IMR-90 (cell line): Measurements from ENCODE around the gene HDAC8. TPM values are rescaled to one million over a fixed set of nuclear protein-coding genes. Genes with fewer than 3 reads are reported as not detected.

Experiments used
- ATAC-seq: fragments of 200-7000 bp; cut with Tn5 transposase; 2 replicates; pipeline ENCODE4 v1.9.1; 2020; ENCODE audit warnings: low read depth, mild to moderate bottlenecking, moderate library complexity
- BruUV-seq: library from RNA; stranded (reverse); fragments of 400-500 nt; replicated peaks from 2 replicates; lab custom pipeline; 2021; lab: Mats Ljungman, UMichigan
- CTCF ChIA-PET: fragments of 300-600 bp; formaldehyde crosslinking; extraction: SDS; loops from one replicate; lab custom pipeline; 2021; ENCODE audit warnings: antibody characterized with exemption; lab: Yijun Ruan, JAX
- POLR2A ChIA-PET: fragments of 300-600 bp; sonication (Branson Sonifier 250); formaldehyde crosslinking; loops from one replicate; lab custom pipeline; 2022; ENCODE audit warnings: antibody characterized with exemption; ENCODE audit not compliant: unreplicated experiment; lab: Charles Lee
- DNase-seq: peaks from one replicate; pipeline ENCODE4 v3.0.0; 2013
- H2AFZ ChIP-seq: replicated peaks from 2 replicates; pipeline ENCODE3; 2013; ENCODE audit warnings: low read length, mild to moderate bottlenecking; ENCODE audit not compliant: poor library complexity
- H2AK5ac ChIP-seq: 2 replicates; pipeline ENCODE4 v1.6.1; 2013; ENCODE audit warnings: low read depth, low read length, inconsistent platforms
- H2AK9ac ChIP-seq: replicated peaks from 2 replicates; pipeline ENCODE3; 2013; ENCODE audit warnings: mild to moderate bottlenecking, low read depth, low read length, moderate library complexity; ENCODE audit not compliant: poor library complexity
- H2BK120ac ChIP-seq: 2 replicates; pipeline ENCODE4 v1.6.1; 2013; ENCODE audit warnings: low read depth, low read length, inconsistent platforms
- H2BK15ac ChIP-seq: 3 replicates; pipeline ENCODE4 v1.6.1; 2013; ENCODE audit warnings: low read depth, low read length, inconsistent platforms
- H2BK20ac ChIP-seq: 2 replicates; pipeline ENCODE4 v1.6.1; 2013; ENCODE audit warnings: low read depth, mild to moderate bottlenecking, inconsistent platforms, low read length, moderate library complexity
- H2BK5ac ChIP-seq: 2 replicates; pipeline ENCODE4 v1.6.1; 2013; ENCODE audit warnings: mild to moderate bottlenecking, low read depth, low read length, inconsistent platforms; ENCODE audit not compliant: poor library complexity, severe bottlenecking
- H3K14ac ChIP-seq: replicated peaks from 2 replicates; pipeline ENCODE4 v1.6.1; 2013; ENCODE audit warnings: low read depth, low read length, inconsistent platforms
- H3K18ac ChIP-seq: 2 replicates; pipeline ENCODE4 v1.6.1; 2013; ENCODE audit warnings: low read depth, low read length, control low read depth
- H3K23ac ChIP-seq: 2 replicates; pipeline ENCODE4 v1.6.1; 2013; ENCODE audit warnings: low read depth, low read length, inconsistent platforms
- H3K27ac ChIP-seq: 2 replicates; pipeline ENCODE4 v1.5.1; 2013; ENCODE audit warnings: mild to moderate bottlenecking, control low read depth, low read length; ENCODE audit not compliant: insufficient read depth
- H3K27me3 ChIP-seq: 2 replicates; pipeline ENCODE4 v1.6.1; 2013; ENCODE audit warnings: low read length; ENCODE audit not compliant: control insufficient read depth, insufficient read depth
- H3K36me3 ChIP-seq: 2 replicates; pipeline ENCODE4 v1.6.1; 2013; ENCODE audit warnings: low read length, mixed read lengths; ENCODE audit not compliant: control insufficient read depth, insufficient read depth
- H3K4ac ChIP-seq: 2 replicates; pipeline ENCODE4 v1.6.1; 2013; ENCODE audit warnings: low read depth, low read length, inconsistent platforms
- H3K4me1 ChIP-seq: 2 replicates; pipeline ENCODE4 v1.6.1; 2013; ENCODE audit warnings: low read length, mixed read lengths; ENCODE audit not compliant: control insufficient read depth, insufficient read depth
- H3K4me2 ChIP-seq: 2 replicates; pipeline ENCODE4 v1.6.1; 2013; ENCODE audit warnings: low read depth, mild to moderate bottlenecking, control low read depth, low read length, moderate library complexity
- H3K4me3 ChIP-seq: 2 replicates; pipeline ENCODE4 v1.5.1; 2013; ENCODE audit warnings: low read depth, mild to moderate bottlenecking, control low read depth, low read length, moderate library complexity; ENCODE audit not compliant: insufficient read depth
- H3K56ac ChIP-seq: 2 replicates; pipeline ENCODE4 v1.6.1; 2013; ENCODE audit warnings: low read length, inconsistent platforms; ENCODE audit not compliant: insufficient read depth; ENCODE audit errors: extremely low read depth
- H3K79me1 ChIP-seq, 2 experiments: 2 replicates each; pipeline ENCODE4 v1.6.1; 2013; ENCODE audit warnings: low read length in 2 of 2, inconsistent platforms in 1 of 2, low read depth in 1 of 2
- H3K9ac ChIP-seq: 2 replicates; pipeline ENCODE4 v1.6.1; 2013; ENCODE audit warnings: low read depth, low read length, control low read depth
- H3K9me1 ChIP-seq: 2 replicates; pipeline ENCODE4 v1.6.1; 2013; ENCODE audit warnings: low read length, inconsistent platforms; ENCODE audit not compliant: insufficient read depth
- H3K9me3 ChIP-seq: 2 replicates; pipeline ENCODE4 v1.6.1; 2013; ENCODE audit warnings: low read length; ENCODE audit not compliant: control insufficient read depth, insufficient read depth
- H4K20me1 ChIP-seq: 2 replicates; pipeline ENCODE4 v1.6.1; 2013; ENCODE audit warnings: low read length, inconsistent platforms; ENCODE audit not compliant: insufficient read depth
- H4K5ac ChIP-seq: 2 replicates; pipeline ENCODE4 v1.6.1; 2013; ENCODE audit warnings: mild to moderate bottlenecking, low read depth, low read length, control low read depth
- H4K8ac ChIP-seq, 2 experiments: 2 replicates each; pipeline ENCODE4 v1.6.1; 2013; ENCODE audit warnings: low read depth in 2 of 2, low read length in 2 of 2, control low read depth in 1 of 2, inconsistent platforms in 1 of 2
- H4K91ac ChIP-seq: 2 replicates; pipeline ENCODE4 v1.6.1; 2013; ENCODE audit warnings: low read depth, low read length, inconsistent platforms; ENCODE audit not compliant: insufficient read depth
- BHLHE40 ChIP-seq: fragments of 150-350 bp; IDR thresholded peaks from 2 replicates; pipeline ENCODE4 v1.6.1; 2016; ENCODE audit warnings: mild to moderate bottlenecking, low read depth, low read length
- CEBPB ChIP-seq: IDR thresholded peaks from 2 replicates; pipeline ENCODE4 v1.6.1; 2012; ENCODE audit warnings: low read depth, low read length, improper control_type of control experiment
- CHD1 ChIP-seq: IDR thresholded peaks from 2 replicates; pipeline ENCODE4 v1.6.1; 2012; ENCODE audit warnings: low read depth, low read length, improper control_type of control experiment
- FOS ChIP-seq: fragments of 150-350 bp; IDR thresholded peaks from 2 replicates; pipeline ENCODE4 v1.6.1; 2016; ENCODE audit warnings: low read depth, low read length
- MAFK ChIP-seq: IDR thresholded peaks from 2 replicates; pipeline ENCODE4 v1.6.1; 2012; ENCODE audit warnings: low read depth, low read length, improper control_type of control experiment
- MAZ ChIP-seq: IDR thresholded peaks from 2 replicates; pipeline ENCODE4 v1.6.1; 2012; ENCODE audit warnings: low read depth, mild to moderate bottlenecking, low read length, improper control_type of control experiment, moderate library complexity, borderline replicate concordance
- MXI1 ChIP-seq: IDR thresholded peaks from 2 replicates; pipeline ENCODE4 v1.6.1; 2012; ENCODE audit warnings: low read depth, mild to moderate bottlenecking, low read length, moderate library complexity, borderline replicate concordance
- NFE2L2 ChIP-seq: fragments of 150-350 bp; IDR thresholded peaks from 2 replicates; pipeline ENCODE4 v1.6.1; 2016; ENCODE audit warnings: low read depth, mild to moderate bottlenecking, low read length
- POLR2A ChIP-seq: IDR thresholded peaks from 2 replicates; pipeline ENCODE4 v1.6.1; 2012; ENCODE audit warnings: mild to moderate bottlenecking, low read depth, low read length
- RAD21 ChIP-seq: IDR thresholded peaks from 2 replicates; pipeline ENCODE4 v1.6.1; 2012; ENCODE audit warnings: low read length, improper control_type of control experiment
- RCOR1 ChIP-seq: IDR thresholded peaks from 2 replicates; pipeline ENCODE4 v1.6.1; 2012; ENCODE audit warnings: mild to moderate bottlenecking, low read length, improper control_type of control experiment; ENCODE audit not compliant: insufficient replicate concordance
- SMC3 ChIP-seq: fragments of 150-350 bp; IDR thresholded peaks from 2 replicates; pipeline ENCODE4 v1.6.1; 2016; ENCODE audit warnings: low read depth, mild to moderate bottlenecking, antibody characterized with exemption, low read length, moderate library complexity
- USF2 ChIP-seq: fragments of 150-350 bp; IDR thresholded peaks from 2 replicates; pipeline ENCODE4 v1.6.1; 2017; ENCODE audit warnings: mild to moderate bottlenecking, antibody characterized with exemption, low read length, low read depth
- WGBS, 2 experiments: methylation state at CpG; one replicate each; pipeline versions ENCODE4 v1.1.5 to v1.1.7; 2013; ENCODE audit warnings: missing lambda C conversion rate in 2 of 2; ENCODE audit not compliant: insufficient read length in 1 of 2; ENCODE audit errors: extremely low coverage in 2 of 2; 5-methylcytosine and 5-hydroxymethylcytosine counted together
- dilution Hi-C: fragments of 300-500 bp; cut with HindIII; formaldehyde crosslinking; loops from one replicate; pipeline ENCODE4 v1.14.3; 2018; ENCODE audit warnings: low sequenced_read_pairs; ENCODE audit not compliant: unreplicated experiment
- in situ Hi-C: fragments of 300-500 bp; cut with MboI; formaldehyde crosslinking; loops from 3 replicates; pipeline ENCODE4 v1.14.3; 2019; ENCODE audit warnings: low sequenced_read_pairs, inconsistent platforms, mixed read lengths
- intact Hi-C: fragments of 100-400 bp; cut with micrococcal nuclease; formaldehyde crosslinking; loops from 2 replicates; pipeline ENCODE4 v1.10.0; 2022
- polyA plus RNA-seq, 3 experiments: library from polyadenylated mRNA; depleted of rRNA; stranded (reverse); fragments of >200 nt; gene quantifications; 2 replicates each; pipeline ENCODE4 v1.2.3, GENCODE V29; 2012; ENCODE audit warnings: low replicate concordance in 1 of 3
- total RNA-seq: library from RNA; depleted of rRNA; stranded (reverse); fragments of >200 nt; gene quantifications from 2 replicates; pipeline ENCODE4 v1.2.3, GENCODE V29; 2012
- TF ChIP-seq, protein P1 (sequence below): fragments of 150-350 bp; IDR thresholded peaks from 2 replicates; pipeline ENCODE4 v1.6.1; 2016; ENCODE audit warnings: low read depth, mild to moderate bottlenecking, low read length, moderate library complexity, borderline replicate concordance

Gene HDAC8
- total and polyA plus RNA-seq, 2 of the 4 experiments (the other 2 are of a cell fraction): 16.1 to 28.5 TPM

DNA sequence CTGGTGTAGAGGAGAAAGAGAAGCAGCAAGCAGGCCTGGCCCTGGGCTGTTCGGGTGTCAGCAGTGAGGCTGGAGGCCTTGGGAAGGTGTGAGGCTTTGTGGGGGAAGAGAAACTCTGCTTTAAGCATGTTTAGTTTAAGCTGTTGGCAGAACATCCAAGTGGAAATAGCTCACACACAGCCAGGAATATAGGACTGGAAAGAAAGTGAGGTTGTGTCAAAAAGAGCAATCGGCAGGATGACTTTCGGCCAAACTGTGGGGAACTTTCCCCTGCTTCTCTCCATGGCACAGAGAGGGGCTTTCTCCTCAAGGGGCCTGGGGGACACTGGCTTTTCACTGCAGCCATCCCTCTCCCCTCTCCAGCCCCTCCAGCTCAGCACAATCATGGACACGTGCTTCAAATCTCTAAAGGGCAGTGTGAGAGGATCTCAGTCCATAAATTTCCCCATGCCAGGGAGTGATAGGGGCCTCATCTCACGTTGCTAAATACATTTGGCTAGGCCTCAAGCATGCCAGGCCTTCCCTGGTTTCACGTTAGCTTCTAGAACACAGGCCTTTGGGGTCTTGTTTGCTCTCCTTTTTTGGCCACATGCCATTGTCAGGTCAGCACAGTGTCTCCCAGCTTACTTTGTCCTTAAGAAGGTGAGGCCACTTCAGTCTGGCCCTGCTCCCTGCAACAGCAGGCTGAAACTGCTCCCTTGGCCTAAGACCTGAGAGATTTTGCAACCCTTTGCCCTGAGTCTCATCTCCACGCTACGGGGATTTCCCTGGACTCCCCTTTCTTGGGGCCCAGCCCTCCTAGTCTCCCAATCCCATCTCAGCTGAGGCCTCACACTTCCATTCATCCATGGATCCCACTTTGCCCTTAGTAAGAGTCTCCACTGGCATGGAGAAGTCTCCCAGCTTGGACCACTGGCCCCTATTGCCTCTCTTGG lies 258.7 kb downstream of the HDAC8 start (continued):
- no peak for TF ChIP-seq MXI1

DNA sequence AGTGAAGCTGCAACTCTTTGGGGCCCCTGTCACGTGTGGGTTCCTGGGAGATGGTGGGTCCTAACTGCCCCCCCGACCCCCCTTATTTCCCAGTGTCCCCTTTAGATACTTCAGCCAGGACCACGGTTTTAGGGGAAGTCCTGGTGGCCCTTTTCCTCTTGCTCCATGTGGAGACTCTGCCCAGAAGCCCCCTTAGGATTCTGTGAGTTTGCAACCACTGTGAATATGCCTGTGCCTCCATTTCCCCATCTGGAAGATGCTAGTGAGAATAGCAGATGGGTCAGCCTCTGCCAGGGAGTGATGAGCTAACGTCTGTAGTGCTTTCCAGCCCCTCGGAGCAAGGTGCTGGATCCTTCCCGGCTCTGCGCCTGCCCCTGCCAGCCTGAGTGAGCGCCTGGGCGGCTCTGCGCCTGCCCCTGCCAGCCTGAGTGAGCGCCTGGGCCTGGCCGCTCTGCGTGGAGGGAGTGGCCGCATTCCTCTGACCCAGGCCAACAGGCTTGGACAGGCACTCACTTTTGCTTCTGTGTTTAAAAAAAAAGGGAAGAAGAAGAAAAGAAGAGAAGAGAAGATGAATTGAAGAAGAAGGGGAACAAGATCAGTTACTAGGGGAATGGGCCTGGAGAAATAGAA lies 260.2 kb downstream of the HDAC8 start:
- Histone ChIP-seq H3K27me3 (peaks cover 61% of the 10 kb centered on the region), H2BK20ac (no peak overlapping the region), H2BK120ac (no peak overlapping the region), H3K9ac (no peak overlapping the region), H2AK9ac (no peak overlapping the region), H3K9me3 (no peaks in the 10 kb centered on the region), H2AFZ (no peak overlapping the region), H3K79me1 (no peaks in the 10 kb centered on the region), H3K4me3 (no peak overlapping the region), H2AK5ac (no peak overlapping the region), H4K20me1 (no peaks in the 10 kb centered on the region; the same call in 1 of the 2 replicates), H2BK15ac (no peak overlapping the region), H3K18ac (no peak overlapping the region), H3K56ac (no peak overlapping the region), H3K36me3 (no peaks in the 10 kb centered on the region), H4K8ac (no peak overlapping the region), H4K91ac (no peak overlapping the region), H2BK5ac (no peak overlapping the region), H3K4me1 (peaks cover 2% of the 10 kb centered on the region; the same call in 1 of the 2 replicates), H3K23ac (no peak overlapping the region), H3K9me1 (no peaks in the 10 kb centered on the region), H3K27ac (no peak overlapping the region), H3K14ac (no peak overlapping the region), H4K5ac (no peak overlapping the region), H3K4me2 (no peak overlapping the region), H3K4ac (no peak overlapping the region)
- DNase-seq: no peak
- intact Hi-C loops (no loop called here), dilution Hi-C loops (no loop called here), in situ Hi-C loops (no loop called here)
- ATAC-seq: no peak
- ChIA-PET POLR2A (no interaction called here), CTCF (interaction anchor here (0.6 kb wide), 1 partner anchor 36 kb away, joined by 3 read pairs; the partner anchor contains the start of gene RPS4X)
- WGBS, 2 experiments: 82% methylated on average over 3 of the region's 14 CpGs; no CpG with 5 or more reads in 1 of the 2 experiments
- no TSS peak for BruUV-seq
- TF ChIP-seq CEBPB (no peak), CHD1 (no peak), RAD21 (no peak), USF2 (no peak), MXI1 (no peak), MAFK (no peak), RCOR1 (no peak), FOS (no peak), POLR2A (no peak), NFE2L2 (no peak), SMC3 (no peak), MAZ (no peak), BHLHE40 (no peak)
- TF ChIP-seq, protein P1, sequence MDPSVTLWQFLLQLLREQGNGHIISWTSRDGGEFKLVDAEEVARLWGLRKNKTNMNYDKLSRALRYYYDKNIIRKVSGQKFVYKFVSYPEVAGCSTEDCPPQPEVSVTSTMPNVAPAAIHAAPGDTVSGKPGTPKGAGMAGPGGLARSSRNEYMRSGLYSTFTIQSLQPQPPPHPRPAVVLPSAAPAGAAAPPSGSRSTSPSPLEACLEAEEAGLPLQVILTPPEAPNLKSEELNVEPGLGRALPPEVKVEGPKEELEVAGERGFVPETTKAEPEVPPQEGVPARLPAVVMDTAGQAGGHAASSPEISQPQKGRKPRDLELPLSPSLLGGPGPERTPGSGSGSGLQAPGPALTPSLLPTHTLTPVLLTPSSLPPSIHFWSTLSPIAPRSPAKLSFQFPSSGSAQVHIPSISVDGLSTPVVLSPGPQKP: no peak
